A673 (cell line): ENCODE measurements around the gene GOLGA3. TPM values are rescaled to one million over a fixed set of nuclear protein-coding genes. Genes with fewer than 3 reads are reported as not detected.
"Not testable (repeated sequence)": the region's sequence is repeated elsewhere in the genome, so short reads cannot be mapped to it uniquely, and the experiment has no call there.

Experiments
- BruUV-seq: library from RNA; stranded (reverse); fragments of 400-500 nt; replicated peaks from 2 replicates; lab custom pipeline; 2021; lab: Mats Ljungman, UMichigan
- CTCF ChIA-PET: fragments of 300-600 bp; sonication (Branson Sonifier 250); formaldehyde crosslinking; loops from one replicate; lab custom pipeline; 2022; ENCODE audit warnings: antibody characterized with exemption; lab: Charles Lee
- POLR2A ChIA-PET: fragments of 300-600 bp; sonication (Branson Sonifier 250); formaldehyde crosslinking; loops from one replicate; lab custom pipeline; 2022; ENCODE audit warnings: antibody characterized with exemption; ENCODE audit not compliant: low non-redundant PET; lab: Charles Lee
- DNase-seq: peaks from one replicate; pipeline ENCODE4 v3.0.0-alpha.2; 2015; ENCODE audit warnings: low spot score
- H3K27ac ChIP-seq: fragments of 200-600 bp; sonication (generic); 2 replicates; pipeline ENCODE4 v1.5.1; 2016; ENCODE audit warnings: mixed run types, low read depth, mild to moderate bottlenecking, mixed read lengths, antibody characterized with exemption, low read length; ENCODE audit not compliant: poor library complexity, severe bottlenecking
- H3K27me3 ChIP-seq: fragments of 200-600 bp; sonication (generic); replicated peaks from 2 replicates; pipeline ENCODE4 v1.6.1; 2017; ENCODE audit warnings: mixed run types, low read depth, mild to moderate bottlenecking, mixed read lengths, antibody characterized with exemption, low read length; ENCODE audit not compliant: insufficient read depth, poor library complexity
- H3K36me3 ChIP-seq: fragments of 200-600 bp; sonication (generic); 2 replicates; pipeline ENCODE4 v1.6.1; 2016; ENCODE audit warnings: mixed run types, mild to moderate bottlenecking, mixed read lengths, antibody characterized with exemption, low read length; ENCODE audit not compliant: insufficient read depth, poor library complexity, severe bottlenecking
- H3K4me1 ChIP-seq: fragments of 200-600 bp; sonication (generic); 2 replicates; pipeline ENCODE4 v1.6.1; 2017; ENCODE audit warnings: mixed run types, mild to moderate bottlenecking, mixed read lengths, antibody characterized with exemption, low read length; ENCODE audit not compliant: insufficient read depth, poor library complexity, severe bottlenecking
- H3K4me3 ChIP-seq: fragments of 200-600 bp; sonication (generic); 2 replicates; pipeline ENCODE4 v1.5.1; 2016; ENCODE audit warnings: low read depth, mixed run types, mild to moderate bottlenecking, mixed read lengths, low read length; ENCODE audit not compliant: poor library complexity, severe bottlenecking
- H3K9me3 ChIP-seq: fragments of 200-600 bp; sonication (generic); 2 replicates; pipeline ENCODE4 v1.6.1; 2016; ENCODE audit warnings: mixed run types, low read depth, mild to moderate bottlenecking, mixed read lengths, antibody characterized with exemption, low read length; ENCODE audit not compliant: poor library complexity, severe bottlenecking
- CTCF ChIP-seq: fragments of 300-800, 200-600 bp; sonication (generic); conservative IDR thresholded peaks from 2 replicates; pipeline ENCODE4 v1.5.1; 2017; ENCODE audit warnings: low read depth, mild to moderate bottlenecking, antibody characterized with exemption, low read length, moderate library complexity, mixed read lengths
- EZH2 ChIP-seq: fragments of 200-600 bp; sonication (generic); IDR thresholded peaks from 2 replicates; pipeline ENCODE4 v1.6.1; 2017; ENCODE audit warnings: borderline replicate concordance, low read depth, mild to moderate bottlenecking, mixed read lengths, antibody characterized with exemption, low read length; ENCODE audit not compliant: poor library complexity, severe bottlenecking
- intact Hi-C: fragments of 100-400 bp; cut with micrococcal nuclease; formaldehyde crosslinking; loops from one replicate; pipeline ENCODE4 v1.10.0; 2022; ENCODE audit not compliant: unreplicated experiment
- total RNA-seq: library from RNA; stranded (reverse); gene quantifications from 2 replicates; pipeline ENCODE4 v1.2.3, GENCODE V29; 2021

GOLGA3 gene
- total RNA-seq, 1 experiment from 2014 or later: 58.4 TPM

- intact Hi-C loops: no loop called here
- ChIA-PET CTCF (no interaction called here), POLR2A (no interaction called here)
- Histone ChIP-seq H3K4me1 (no peaks in the 10 kb centered on the region), H3K36me3 (peaks cover 45% of the 10 kb centered on the region), H3K27me3 (no peaks in the 10 kb centered on the region), H3K9me3 (no peaks in the 10 kb centered on the region), H3K27ac (no peak overlapping the region), H3K4me3 (no peak overlapping the region)
- TF ChIP-seq CTCF (no peak), EZH2 (no peak)
- DNase-seq: no peak
- BruUV-seq: no TSS peak
These were observed 15.2 kb downstream of the GOLGA3 start for GRCh38 chr12:132813443-132813842.

GRCh38 chr12:132812631-132813305, 15.9 kb downstream of the GOLGA3 start:
- H3K27ac ChIP-seq: no peak overlapping the region
- H3K4me3 ChIP-seq: no peak overlapping the region
- intact Hi-C loops: no loop called here
- no peak for DNase-seq
- ChIA-PET POLR2A (no interaction called here), CTCF (no interaction called here)
- no peak for TF ChIP-seq EZH2
- TF ChIP-seq CTCF: no peak
- BruUV-seq: no TSS peak
- peaks cover 48% of the 10 kb centered on the region for H3K36me3 ChIP-seq
- no peaks in the 10 kb centered on the region for H3K4me1 ChIP-seq
- no peaks in the 10 kb centered on the region for H3K9me3 ChIP-seq
- no peaks in the 10 kb centered on the region for H3K27me3 ChIP-seq

GRCh38 chr12:132809391-132809790, 19.3 kb downstream of the GOLGA3 start:
- H3K36me3 ChIP-seq: peaks cover 40% of the 10 kb centered on the region
- peak; percentile 42 for TF ChIP-seq CTCF
- BruUV-seq, CTCF ChIA-PET, H3K27ac ChIP-seq, H3K4me1 ChIP-seq, H3K9me3 ChIP-seq, POLR2A ChIA-PET, intact Hi-C loops, H3K4me3 ChIP-seq, H3K27me3 ChIP-seq: not testable (repeated sequence)
- peak; percentile 50 for DNase-seq
